Renal cortical epithelial cell (primary cell): Measurements from ENCODE around the gene MARK4. TPM values are rescaled to one million over a fixed set of nuclear protein-coding genes. Genes with fewer than 3 reads are reported as not detected.
"Not testable (repeated sequence)": the region's sequence is repeated elsewhere in the genome, so short reads cannot be mapped to it uniquely, and the experiment has no call there.

Source experiments
- DNase-seq: peaks from one replicate; pipeline ENCODE4 v3.0.0-alpha.2; 2011; ENCODE audit warnings: low read depth
- total RNA-seq: library from RNA; depleted of rRNA; stranded (reverse); fragments of >200 nt; gene quantifications from 2 replicates; pipeline ENCODE4 v1.2.3, GENCODE V29; 2014

MARK4 gene
- total RNA-seq, 1 donor from 2014 or later: 27.2 TPM

DNA sequence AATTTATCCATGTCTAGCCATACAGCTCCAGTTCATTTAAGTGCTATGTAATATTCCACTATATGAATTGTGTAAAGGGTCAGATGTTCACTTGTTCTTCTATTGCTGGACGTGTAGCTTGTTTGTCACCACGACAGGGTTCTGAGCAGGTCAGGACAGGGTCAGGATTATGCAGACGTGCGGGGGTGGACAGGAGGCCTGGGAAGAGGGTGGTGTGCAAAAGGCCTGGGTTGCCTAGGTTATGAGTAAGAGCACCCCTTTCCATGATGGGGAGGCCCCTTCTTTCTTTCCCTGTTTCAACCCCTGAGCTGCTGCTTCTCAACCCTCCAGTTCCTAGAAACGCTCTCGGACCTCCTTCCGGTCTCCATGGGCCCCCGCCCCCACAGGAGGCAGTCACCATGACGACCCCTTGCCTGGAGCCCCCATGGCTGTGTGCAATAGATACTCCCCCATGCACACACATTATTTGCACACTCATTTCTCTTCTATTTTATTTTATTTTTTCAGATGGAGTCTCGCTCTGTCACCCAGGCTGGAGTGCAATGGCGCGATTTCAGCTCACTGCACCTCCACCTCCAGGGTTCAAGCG lies 7.8 kb upstream of the MARK4 start:
- DNase-seq: no peak

DNA sequence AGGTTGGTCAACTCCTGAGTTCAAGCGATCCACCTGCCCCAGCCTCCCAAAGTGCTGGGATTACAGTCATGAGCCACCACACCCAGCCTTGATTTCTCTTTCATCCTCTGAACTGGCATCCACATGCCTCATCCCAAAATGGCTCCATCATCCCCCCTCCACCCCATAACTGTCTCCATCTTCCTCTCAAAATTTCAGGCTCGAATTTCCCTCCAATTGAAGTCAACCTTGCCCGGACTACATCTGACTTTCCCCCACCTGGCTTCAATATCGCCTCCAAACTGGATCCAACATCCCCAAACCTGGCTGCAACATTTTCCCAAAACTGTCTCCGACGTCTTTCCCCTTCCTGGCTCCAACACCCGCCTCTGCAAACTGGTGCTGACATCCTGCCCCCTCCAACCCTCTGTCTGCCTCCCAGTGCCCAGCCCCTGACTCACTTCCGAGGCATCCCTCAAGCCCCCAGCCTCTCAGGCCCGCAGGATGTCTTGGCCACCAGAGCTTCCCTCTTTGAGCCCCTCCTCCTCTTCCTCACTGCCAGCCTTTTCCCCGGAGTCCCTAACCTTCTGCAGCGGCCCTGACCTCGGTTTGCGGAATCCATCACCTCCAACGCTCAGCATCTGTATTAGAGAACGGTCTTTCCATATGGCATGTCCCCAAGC lies 6.8 kb upstream of the MARK4 start:
- no peak for DNase-seq

GRCh38 chr19:45245334-45245787 lies 5.7 kb upstream of the MARK4 start, which contains the start of gene EXOC3L2:
Gene EXOC3L2, minus strand, starts transcription at chr19:45245407. Its CDS starts 6,362 bp downstream, at chr19:45239045.
- no peak for DNase-seq

GRCh38 chr19:45245826-45246225 lies 5.2 kb upstream of the MARK4 start:
- no peak for DNase-seq

DNA sequence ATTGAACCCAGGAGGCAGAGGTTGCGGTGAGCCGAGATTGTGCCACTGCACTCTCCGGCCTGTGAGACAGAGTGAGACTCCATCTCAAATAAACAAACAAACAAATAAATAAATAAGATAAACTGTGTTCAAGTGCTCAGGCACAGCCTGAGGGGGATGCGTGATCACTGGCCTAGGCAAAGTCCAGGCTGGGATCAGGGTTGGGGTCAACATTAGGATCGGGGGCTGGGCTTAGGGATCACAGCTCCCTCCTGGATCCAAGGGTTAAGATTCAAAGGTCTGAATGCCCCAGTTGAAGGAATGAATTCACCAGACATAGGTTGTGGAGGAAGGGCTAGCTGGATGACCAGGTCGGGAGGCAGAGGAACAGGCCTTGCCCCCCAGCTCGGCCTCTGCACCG lies 3.9 kb upstream of the MARK4 start:
- no peak for DNase-seq

GRCh38 chr19:45249261-45250033 lies 1.6 kb upstream of the MARK4 start:
- no peak for DNase-seq

GRCh38 chr19:45250216-45250831 lies 747 bp upstream of the MARK4 start:
- no peak for DNase-seq

- no peak for DNase-seq
Observed at GRCh38 chr19:45251452-45252354, 632 bp downstream of the MARK4 start.

- DNase-seq: peak; percentile 51
Observed at GRCh38 chr19:45253396-45254027, 2.4 kb downstream of the MARK4 start.

DNA sequence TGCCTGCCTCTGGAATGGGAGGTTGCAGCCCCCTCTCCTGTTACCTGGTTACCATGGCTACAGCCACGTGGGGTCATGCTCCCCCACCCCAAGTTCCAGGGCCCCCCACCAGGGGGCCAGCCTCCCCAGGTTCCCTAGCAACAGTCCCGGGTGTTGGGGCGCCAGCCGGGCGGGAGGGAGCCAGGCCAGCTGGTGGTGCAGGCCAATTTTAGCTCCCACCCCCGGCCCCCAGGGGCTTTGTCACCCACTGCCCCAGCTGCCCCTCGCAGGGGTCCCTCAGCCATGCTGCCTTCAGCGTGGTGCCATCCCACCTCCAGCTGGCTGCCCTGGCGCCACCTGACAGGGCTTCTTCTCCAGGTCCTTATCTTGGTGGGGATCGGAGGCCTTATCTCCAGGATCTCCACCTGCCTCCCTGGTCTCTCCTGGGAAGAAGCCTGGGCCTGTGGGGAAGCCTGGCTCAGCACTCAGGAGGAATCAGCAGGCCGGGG lies 3.0 kb downstream of the MARK4 start:
- DNase-seq: no peak

- no peak for DNase-seq
Observed at GRCh38 chr19:45255611-45256157, 4.6 kb downstream of the MARK4 start.

GRCh38 chr19:45256836-45257235 lies 5.8 kb downstream of the MARK4 start:
- DNase-seq: no peak

DNA sequence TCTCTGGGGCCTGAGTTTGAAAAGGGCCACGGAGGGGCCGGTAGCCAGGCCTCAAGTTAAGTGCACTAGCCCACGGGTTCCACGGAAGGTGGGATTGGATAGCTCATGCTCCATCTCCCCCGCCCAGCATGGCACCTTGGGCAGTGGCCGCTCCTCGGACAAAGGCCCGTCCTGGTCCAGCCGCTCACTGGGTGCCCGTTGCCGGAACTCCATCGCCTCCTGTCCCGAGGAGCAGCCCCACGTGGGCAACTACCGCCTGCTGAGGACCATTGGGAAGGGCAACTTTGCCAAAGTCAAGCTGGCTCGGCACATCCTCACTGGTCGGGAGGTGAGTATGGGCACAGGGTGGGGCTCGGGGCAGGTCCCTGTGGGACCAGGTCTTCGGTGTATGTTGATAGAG lies 7.8 kb downstream of the MARK4 start:
- no peak for DNase-seq

DNA sequence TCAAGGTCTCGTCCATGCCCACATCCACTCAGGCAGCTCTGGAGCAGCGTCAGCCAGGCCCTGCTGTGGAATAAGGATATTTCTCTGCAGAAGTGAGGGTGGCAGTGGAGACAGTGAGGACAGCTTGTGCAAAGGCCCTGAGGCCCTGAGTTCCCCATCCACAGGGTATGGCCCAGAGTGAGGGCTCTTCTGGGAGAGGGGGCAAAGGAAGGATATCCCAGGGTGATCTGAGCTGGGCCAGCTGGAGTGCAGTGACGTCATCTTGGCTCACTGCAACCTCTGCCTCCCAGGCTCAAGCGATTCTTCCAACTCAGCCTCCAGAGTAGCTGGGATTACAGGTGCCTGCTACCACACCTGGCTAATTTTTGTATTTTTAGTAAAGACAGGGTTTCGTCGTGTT lies 11.5 kb downstream of the MARK4 start:
- no peak for DNase-seq

DNA sequence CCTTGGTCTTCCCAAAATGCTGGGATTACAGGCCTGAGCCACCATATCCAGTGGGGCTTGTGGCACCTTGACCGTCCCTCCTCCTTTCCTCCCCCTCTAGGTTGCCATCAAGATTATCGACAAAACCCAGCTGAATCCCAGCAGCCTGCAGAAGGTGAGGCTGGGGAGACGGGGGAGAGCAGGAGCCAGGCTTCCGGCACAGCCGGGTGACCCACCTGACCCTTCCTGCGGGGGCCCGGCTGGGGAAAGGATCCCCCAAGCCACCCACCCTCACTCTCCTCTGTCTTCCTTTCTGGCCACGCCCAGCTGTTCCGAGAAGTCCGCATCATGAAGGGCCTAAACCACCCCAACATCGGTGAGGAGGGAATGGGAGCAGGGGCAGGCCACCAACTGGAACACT lies 11.9 kb downstream of the MARK4 start:
- no peak for DNase-seq

DNA sequence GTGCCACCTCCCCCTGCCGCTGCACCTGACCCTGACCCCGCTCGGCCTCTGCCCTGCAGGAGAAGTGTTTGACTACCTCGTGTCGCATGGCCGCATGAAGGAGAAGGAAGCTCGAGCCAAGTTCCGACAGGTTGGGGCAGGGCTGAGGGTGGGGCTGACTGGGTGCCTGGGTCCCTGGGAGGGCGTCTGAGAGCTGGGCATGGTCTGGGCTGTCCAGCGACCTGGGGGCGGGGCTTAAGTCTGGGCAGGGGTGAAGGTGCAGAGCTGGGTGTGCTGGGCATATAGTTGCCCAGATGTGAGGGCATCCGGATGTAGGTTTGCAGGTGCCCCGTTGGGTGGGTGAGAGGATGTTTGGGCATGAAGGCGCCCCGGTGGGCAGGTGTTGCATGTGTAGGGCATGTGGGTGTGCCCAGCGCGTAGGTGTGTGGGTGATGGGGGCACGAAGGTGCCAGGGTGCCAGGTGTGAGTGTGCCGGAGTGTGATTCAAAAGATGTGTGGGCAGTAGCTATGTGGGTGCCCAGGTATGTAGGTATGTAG lies 13.8 kb downstream of the MARK4 start:
- DNase-seq: no peak

DNA sequence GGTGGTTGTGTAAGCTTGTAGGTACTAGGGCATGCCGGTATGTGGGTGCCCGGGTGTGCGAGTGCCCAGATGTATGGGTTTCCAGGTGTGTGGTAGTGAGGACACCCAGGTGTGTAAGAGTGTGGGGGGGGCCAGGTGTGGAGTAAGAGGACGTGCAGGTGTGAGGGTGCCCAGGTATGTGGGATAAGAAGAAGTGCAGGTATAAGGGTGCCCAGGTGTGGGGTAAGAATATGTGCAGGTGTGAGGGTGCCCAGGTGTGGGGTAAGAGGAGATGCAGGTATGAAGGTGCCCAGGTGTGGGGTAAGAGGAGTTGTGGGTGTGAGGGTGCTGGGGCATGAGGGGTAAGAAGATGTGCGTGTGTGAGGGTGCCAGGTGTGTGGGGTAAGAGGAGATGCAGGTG lies 14.3 kb downstream of the MARK4 start:
- no peak for DNase-seq

DNA sequence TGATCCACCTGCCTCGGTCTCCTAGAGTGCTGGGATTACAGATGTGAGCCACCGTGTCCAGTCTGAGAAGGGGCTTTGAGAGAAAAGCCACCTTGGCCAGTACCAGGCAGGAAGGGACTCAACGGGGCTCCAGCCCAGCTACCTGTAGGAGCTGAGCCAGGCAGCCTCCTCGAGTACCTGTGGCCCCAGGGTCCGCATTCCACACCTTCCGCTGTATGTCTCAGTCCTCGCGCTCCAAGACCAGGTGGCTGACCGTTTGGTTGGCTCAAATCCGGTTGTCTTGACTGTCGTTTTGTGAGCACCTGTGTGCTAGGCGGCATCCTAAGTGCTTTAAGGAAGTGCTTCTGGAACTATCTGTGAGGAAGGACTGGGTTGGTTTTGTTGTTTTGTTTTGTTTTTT lies 16.2 kb downstream of the MARK4 start:
- DNase-seq: no peak

DNA sequence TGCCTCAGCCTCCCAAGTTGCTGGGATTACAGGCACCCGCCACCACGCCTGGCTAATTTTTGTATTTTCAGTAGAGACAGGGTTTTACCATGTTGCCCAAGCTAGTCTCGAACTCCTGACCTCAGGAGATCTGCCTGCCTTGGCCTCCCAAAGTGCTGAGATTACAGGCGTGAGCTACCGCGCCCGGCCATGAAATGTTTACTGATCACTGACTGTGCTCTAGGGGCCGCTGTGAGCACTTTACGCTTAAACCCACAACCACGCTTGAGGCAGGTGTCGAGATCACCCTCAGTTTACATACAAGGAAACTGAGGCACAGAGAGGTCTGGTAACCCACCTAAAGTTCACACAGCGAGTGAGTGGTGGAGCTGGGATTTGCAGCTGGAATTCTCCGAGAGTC lies 18.9 kb downstream of the MARK4 start:
- not testable (repeated sequence) for DNase-seq

DNA sequence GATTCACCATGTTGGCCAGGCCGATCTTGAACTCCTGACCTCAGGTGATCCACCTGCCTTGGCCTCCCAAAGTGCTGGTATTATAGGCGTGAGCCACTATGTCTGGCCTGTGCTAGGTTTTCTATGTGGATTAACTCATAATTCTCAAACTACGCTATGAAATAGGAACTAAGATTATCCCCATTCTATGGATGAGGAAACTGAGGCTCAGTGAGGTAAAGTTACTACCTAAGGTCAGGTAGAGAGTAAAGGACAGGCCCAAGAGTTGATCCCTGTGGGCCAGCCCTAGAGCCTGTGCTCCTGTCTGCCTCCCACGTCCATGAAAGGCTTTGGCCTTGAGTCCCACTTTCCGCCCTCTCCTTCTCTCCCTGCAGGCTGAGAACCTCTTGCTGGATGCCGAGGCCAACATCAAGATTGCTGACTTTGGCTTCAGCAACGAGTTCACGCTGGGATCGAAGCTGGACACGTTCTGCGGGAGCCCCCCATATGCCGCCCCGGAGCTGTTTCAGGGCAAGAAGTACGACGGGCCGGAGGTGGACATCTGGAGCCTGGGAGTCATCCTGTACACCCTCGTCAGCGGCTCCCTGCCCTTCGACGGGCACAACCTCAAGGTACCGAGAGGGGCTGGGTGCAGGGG lies 20.1 kb downstream of the MARK4 start:
- DNase-seq: no peak
